GM18907 (cell line): ENCODE measurements around the gene IFNLR1.

Experiments
- ATAC-seq: cut with Tn5 transposase; IDR thresholded peaks from one replicate; pipeline ENCODE4 v1.9.1; 2021; ENCODE audit warnings: mild to moderate bottlenecking, moderate library complexity; ENCODE audit not compliant: unreplicated experiment

Gene IFNLR1

DNA sequence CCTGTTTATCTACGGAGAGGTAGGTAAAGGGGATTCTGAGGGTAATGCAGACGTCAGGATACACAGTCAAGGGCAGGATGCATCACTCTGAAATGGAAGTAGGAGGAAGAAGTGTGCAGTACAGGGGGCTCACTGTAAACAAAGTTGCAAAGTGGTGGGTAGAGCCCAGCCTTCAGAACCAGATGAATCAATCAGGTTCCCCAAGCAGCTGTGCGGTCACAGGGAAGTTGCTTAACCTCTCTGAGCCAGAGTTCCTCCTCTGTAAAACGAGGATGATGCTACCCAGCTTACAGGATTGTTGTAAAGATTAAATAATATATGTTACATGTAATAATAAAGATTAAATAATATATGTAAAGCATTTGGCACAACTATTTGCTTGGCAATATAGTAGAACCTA is 61.6 kb downstream of the IFNLR1 start:
- ATAC-seq: no peak

DNA sequence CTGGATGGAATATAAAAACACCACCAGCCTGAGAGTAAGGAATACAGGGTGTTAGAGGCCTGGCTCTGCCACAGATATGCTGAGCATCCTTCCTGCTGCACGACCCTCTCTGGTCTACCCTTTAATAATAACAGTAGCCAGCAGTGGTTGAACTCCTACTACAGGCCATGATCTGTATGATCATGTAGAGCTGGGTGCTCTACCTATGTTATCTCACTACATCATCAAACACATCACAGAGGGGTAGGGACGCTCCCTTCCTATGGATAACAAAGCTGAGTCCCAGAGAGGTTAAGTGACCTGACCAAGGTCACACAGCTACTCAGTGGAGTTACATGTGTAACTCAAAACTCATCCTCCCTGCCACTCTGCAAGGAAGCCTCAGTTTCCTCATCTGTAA is 62.1 kb downstream of the IFNLR1 start:
- no peak for ATAC-seq

DNA sequence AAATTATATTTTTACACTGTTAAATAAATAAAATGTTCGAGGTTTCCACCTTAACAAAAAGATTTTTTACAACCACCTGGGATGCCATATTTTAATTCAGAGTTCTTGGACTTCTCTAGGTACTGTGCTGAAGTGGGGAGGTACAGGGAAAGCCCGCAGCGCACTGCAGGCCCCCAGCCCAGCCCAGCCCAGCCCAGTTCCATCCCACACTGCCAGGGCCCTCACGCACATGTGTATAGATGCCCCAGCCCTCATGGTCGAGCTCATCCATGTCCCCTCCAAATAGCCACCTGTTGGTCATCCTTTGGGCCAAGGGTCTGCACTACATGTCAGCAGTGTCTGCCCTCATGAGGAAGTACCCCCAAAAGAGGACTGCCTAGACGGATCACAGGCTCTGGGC is 63.5 kb downstream of the IFNLR1 start:
- no peak for ATAC-seq

DNA sequence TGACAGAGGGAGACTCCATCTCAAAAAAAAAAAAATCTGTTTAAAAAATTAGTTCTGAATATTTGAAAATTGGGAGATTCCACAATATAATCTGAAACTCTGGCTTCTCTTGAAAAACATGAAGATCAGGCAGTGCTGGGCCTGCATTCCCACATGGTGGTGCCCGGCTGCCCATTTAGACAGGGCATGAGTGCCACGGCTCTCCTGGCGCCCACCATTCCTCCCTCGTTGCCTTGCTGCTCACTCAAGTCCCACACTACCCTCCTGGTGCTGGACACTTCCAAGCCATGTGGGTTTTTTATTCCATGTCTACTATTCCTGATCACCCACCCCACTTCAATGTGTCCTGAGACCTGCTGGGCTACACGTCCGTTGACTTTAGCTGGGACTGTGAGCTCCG is 64.3 kb downstream of the IFNLR1 start:
- ATAC-seq: no peak

DNA sequence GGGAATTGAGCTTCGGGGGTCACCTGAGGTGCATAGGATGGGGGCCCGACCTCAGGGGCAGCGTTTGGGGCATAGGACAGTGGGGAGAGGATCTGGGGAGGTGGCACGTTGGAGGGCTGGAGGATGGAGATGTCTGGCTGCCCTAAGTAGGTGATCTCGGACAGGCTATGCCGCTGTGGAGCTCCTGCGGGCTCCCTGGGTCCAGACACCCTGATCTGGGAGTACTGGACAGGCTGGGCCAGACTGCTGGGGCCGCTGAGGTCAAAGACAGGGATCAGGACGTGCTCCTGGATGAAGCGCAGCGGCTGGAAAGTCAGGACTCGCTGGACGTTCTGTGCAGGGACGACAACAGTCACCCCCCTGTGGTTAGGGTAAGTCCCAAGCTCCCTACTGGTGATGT is 65.7 kb downstream of the IFNLR1 start:
- no peak for ATAC-seq

DNA sequence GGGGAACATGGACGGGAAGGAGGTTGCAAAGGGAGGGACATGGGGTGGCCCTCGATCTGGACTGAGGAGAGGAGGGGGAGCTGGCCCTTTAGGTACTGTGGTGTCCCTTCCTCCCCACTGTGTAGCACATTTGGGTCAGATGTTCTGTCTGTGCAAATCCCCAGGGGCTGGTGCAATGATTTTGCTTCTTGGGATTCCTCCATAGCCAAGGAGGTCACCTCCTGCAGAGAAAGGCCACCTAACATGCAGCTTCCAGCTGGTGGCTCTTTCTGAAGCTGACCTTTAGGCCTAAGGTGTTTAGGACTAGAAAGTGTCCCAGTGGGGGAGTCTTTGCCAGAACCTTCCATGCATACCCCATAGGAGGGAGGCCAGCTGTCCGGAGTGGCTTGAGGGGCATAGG is 66.1 kb downstream of the IFNLR1 start:
- ATAC-seq: no peak

DNA sequence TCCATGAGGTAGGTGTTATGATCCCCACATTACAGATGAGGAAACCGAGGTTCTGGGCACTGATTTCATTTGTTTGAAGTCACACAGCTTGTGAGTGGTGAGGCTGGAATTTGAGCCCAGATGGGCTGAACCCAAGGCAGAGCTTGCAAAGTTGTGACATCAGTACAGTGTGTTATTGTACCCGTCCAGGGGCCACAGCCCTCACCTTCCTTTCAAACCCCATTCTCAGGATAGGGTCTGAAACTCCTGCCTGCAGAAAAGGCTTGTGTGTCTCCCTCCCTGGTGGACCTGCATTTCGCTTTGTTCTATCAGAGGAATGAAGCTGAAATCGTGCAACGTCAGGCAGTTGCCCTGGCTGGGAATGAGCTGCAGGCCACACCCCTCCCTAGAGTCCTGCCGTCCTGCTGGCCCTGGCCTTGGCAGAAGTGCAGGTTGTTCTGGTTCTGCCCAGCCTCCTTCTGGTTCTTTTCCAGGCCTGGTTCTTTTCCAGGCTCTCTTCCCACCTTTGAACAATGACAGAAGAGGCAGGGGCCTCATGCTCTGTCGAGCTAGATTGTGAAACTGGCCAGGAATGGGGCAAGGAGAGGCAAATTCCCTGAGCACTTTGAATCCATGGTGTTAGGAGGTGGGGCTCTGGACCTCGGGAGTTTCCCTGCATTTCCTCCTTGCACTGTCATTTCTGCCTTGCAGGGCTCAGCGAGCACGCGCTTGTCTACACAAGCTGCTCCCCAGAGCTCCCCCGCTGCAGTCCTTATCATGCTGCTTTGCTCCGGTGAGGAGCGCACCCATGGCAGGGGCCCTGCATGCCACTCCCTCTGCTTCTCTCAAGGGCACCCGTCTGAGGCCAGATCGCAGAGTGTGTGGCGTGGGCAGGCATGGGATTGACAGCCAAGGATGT is 67.0 kb downstream of the IFNLR1 start:
- ATAC-seq: no peak

DNA sequence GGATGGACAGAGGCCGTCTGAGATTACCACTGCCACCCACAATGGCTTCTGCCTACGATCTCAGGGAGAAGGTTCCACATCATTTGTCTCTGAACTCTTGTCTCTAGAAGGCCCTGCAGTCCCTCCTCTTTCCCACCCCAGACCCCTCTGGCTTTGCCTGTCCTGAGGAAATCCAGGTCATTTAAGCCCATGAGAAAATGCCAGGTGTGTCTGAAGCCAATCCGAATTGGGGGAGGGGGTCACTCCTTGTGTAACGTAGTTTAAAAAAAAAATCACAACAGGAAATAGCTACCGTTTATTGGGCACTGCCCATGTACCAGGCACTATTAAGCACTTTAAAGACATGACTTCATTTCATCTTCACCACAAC is 67.6 kb downstream of the IFNLR1 start:
- no peak for ATAC-seq

DNA sequence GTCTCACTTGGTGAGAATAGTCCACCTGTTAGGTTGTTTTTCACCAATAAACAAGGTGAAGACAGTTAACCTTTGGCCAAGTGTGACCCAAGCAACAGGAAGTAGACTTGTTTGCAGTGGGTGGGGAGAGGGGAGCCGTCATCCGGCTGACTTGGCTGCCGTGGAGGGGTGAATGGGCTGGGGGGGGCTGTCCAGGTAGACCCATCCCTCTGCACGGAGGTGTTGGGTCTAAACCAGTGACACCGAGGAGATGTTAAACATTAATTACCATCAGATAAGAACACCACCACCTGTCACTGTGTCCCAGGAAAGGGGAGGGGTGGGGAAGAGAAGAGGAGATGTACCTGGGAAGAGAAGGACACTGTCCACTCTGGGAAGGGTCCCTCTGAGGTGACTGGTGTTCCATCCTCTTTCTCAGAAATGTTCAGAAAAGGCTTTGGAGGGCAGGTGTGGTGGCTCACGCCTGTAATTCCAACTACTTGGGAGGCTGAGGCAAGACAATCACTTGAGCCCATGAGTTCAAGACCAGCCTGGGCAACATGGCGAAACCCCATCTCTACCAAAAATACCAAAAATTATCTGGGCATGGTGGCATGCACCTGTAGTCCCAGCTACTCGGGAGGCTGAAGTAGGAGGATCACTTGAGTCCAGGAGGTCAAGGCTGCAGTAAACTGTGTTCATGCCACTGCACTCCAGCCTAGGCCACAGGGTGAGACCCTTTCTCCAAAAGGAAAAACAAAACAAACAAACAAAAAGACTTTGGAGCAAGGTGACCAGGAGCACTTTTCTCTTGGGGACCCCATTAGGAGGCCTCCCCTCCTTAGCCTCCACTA is 68.5 kb downstream of the IFNLR1 start:
- ATAC-seq: no peak

DNA sequence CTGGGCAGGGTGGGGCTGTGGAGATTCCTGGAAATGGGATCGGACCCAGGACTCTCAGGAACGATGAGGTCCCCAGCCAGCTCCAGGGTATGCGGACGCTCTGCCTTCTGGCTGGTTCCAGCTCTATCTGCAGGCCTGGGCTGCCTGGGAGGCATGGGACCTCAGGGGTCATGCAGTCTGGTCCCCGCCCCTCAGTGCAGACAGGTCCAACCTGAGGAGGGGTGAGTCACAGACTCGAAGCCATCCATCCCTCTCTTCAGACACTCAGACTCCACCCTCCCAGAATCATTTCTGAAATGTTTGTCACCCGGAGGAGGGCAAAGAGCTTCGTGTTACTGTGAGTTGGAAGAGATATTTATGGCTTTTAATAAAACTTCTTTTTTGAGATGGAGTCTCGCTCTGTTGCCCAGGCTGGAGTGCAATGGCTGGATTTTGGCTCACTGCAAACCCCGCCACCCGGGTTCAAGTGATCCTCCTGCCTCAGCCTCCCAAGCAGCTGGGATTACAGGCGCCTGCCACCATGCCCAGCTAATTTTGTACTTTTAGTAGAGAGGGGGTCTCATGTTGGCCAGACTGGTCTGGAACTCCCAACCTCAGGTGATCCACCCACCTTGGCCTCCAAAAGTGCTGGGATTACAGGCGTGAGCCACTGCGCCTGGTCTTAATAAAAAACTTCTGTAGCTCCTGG is 69.2 kb downstream of the IFNLR1 start:
- no peak for ATAC-seq

DNA sequence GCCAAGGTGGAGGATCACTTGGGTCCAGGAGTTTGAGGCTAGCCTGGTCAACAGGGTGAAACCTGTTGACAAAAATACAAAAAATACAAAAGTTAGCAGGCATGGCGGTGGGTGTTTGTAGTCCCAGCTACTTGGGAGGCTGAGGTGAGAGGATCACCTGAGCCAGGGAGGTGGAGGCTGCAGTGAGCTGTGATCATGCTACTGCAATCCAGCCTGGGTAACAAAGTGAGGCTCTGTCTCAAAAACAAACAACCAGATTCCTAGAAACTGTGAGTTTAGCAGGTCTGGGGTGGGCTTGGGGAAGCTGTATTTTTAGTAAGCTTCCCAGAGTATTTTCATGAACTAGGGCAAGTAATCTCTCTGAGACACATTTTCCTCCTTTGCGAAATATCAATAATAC is 70.0 kb downstream of the IFNLR1 start:
- no peak for ATAC-seq

DNA sequence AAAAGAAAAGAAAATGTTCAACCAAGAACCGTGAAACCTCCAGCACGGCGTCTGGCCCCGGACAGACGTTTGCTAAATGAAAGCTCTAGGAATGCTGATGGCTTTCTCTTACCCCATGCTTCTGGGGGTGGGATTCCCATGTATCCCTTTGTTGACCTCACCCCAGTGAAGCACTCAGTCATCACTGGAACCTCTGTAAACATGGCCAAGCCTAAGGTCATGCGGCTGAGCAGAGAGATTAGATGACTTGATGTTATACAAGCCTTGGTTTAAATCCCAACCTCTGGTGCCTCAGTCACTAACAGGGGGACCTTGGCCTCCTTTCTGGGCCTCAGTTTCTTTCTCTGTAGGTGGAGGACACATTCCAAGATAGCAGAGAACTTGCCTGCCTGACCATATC is 72.3 kb downstream of the IFNLR1 start:
- no peak for ATAC-seq

DNA sequence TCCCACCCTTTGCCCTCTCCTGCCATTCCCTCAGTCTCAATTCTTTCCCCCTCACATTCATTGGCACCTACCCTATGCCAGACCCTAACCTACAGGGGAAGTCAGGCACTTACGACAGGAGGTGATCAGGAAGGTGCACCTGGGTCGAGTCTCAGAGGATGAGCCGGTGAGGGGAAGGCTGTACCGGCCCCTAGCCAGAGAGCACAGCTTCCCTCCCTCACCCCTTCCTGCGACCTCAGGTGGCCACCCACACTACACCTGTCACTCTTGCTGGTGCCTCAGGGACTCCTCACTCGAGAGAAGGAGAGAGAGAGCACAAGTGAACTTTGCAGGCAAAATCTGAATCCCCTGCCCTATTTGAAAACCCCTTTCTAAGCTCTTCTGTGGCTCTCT is 73.5 kb downstream of the IFNLR1 start:
- ATAC-seq: no peak

DNA sequence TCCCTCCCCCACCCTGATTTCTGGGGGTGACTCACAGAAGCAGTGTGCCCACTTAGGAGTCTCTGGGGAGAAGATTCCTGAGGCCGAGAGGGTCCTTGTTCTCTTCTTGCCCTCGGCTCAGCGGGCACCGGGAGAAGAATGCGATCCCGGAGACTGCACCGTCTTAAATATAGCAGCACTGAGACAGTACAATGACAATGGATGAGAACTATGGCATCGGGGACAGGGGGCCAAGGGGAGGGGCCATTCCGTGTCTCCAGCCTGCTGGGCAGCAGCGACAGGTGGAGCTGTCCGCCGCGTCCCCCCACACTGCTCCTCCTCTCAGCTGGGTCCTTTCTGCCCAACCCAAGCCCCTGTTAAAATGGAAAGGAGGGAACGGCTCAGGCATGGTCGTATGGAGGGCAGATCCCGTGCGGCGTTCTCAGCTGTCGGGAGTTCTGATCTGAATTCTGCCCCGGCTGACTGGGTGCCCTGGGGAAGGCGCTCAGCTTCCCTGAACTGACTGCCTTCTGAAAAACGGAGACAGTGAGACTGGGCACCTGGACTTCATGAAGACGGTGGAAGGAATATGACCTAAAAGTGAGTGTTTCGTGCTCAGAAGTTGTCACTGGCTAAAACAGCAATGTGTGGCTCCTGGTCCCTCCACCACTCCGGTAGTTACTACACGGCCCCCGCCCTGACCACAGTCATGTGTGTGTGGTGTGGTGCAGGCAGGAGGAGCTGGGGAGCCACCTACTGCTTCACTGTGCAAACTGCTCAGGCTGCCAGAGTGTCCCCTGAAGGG is 74.9 kb downstream of the IFNLR1 start, which contains the start of gene MYOM3:
TSS of gene MYOM3 (minus strand) at position 140 of the 784 bp plus-strand sequence. CDS start 3,499 bp downstream, outside the sequence.
- ATAC-seq: no peak

DNA sequence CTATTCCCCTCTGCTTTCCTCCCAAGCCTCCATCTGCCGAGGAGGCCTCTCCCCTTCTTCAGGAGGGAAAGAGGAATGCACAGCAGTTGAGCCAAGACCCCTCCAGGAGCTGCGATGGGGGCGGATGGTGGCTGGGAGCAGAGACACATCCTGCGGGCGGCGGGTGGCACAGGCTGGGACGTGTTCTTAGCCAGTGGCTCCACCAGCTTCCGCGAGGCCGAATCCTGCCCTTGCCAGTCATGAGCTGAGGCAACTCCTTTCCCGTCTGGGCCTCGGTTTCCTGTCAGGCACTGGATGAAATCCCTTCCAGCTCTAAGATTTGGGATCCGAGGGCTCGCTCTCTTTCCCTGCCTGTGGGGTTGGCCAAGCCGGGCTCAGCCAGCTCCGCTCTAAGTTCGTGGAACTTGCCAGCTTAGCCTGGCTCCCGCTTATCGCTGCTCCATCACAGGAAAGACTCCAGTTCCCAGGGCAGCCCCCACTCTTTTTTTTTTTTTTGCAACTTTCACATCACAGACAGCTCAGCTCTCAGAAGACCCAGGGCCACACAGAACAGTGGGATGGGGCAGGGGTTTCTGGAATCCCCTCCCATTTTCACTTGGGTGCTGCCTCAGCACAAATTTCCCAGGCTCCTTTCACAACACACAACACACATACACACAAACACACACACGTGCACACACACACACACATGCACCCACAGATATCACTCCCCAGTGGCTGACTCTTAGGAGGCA is 75.7 kb downstream of the IFNLR1 start:
- no peak for ATAC-seq

DNA sequence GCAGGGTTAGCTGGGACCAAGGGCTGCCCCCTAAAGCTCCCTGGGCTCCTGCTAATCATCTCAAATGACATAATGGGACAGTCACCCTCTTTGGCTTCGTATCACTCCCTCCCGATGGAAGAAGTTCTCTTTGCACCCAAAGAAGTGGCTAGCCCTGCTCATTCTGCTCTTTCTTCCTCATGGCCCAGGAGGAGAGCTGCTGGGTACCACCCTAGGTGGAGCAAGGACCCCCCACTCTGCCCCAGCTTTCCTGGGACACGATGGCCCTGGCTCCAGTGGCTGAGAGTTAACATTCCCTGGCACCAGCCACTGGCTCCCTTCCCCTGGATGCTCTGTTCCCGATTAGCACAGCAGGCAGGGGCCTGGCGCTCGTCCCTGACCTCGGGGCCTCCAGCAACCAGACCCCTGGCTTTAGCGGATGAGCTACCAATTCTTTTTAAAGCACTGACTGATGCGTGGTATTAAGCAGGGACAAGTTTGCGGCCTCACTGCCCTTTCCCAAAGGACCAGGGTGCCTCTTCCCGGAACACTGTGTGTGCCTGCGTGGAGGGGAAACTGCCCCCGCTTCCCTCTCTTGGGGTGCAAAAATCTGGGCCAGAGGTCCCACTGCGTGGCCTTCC is 76.3 kb downstream of the IFNLR1 start:
- ATAC-seq: no peak

DNA sequence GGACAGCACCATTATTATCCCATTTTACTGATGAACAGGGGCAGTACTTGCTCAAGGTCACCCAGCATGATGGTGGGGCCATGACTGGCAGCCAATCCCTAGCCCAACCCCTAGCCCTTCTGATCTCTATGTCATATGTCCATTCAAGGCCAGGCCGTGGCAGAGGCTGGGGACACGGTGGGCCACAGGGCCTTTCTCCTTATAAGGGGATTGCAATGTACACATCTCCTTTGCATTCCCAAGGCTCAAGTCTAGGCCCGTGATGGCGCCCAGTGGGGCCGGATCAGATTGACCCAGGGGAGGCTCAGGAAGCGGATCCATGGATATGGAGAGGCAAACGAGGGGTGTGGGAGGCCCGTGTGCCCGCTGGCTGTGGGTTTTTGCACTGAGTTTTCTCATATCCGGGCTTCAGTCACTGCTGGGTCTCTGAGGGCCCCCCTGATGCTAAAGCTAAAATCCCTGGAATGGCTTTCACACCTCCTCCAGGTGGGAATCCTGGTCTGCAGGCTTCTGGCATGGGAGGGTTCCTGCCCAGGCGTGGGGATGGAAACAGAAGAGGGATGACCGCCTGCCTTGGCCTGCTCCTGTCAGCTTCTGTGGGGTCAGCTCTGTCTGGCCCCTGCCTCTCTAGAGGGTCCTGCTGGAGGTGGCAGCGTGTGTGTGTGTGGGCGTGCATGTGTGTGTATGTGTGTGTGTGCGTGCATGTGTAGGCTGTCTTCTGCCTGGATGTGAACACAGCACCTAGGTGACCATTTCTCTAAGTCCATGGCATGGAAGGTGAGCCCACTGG is 77.2 kb downstream of the IFNLR1 start:
- ATAC-seq: no peak

DNA sequence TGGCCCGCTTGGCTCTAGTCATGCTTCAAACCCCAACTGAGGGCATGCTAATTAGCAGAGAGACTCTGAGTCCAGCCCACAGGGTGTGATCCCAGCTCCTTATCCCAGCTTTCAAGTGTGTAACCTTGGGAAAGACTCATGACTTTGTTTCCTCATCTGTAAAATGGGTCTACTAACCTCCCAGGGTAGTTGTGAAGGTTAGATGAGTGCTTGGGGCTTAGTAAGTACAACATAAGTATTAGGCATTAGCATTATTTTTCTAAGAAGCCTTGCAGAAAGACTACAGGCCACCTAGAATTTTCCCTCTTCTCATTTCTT is 78.0 kb downstream of the IFNLR1 start:
- ATAC-seq: no peak
